Uterus (tissue), 4 donors: Measurements from ENCODE around the gene ADAMTS12. TPM values are rescaled to one million over a fixed set of nuclear protein-coding genes. Genes with fewer than 3 reads are reported as not detected.
"Not testable (repeated sequence)": the region's sequence is repeated elsewhere in the genome, so short reads cannot be mapped to it uniquely, and the experiment has no call there.

Experiments used
- DNase-seq, 2 donors: peaks; one replicate each; pipeline ENCODE4 v3.0.0-alpha.2; 2019 to 2020
- H3K27ac ChIP-seq, 2 donors: fragments of 200-600 bp; sonication (generic); 1 replicate in 1 of 2; 2 replicates in 1 of 2; pipeline ENCODE4 v1.5.1; 2016 to 2018
- H3K27me3 ChIP-seq, 2 donors: fragments of 200-600 bp; sonication (generic); one replicate each; pipeline ENCODE4 v1.5.1; 2018 to 2019; ENCODE audit warnings: control low read depth in 1 of 2
- H3K36me3 ChIP-seq, 2 donors: fragments of 200-600 bp; sonication (generic); one replicate each; pipeline ENCODE4 v1.5.1; 2019; ENCODE audit warnings: control low read depth in 1 of 2
- H3K4me1 ChIP-seq, 2 donors: fragments of 200-600 bp; sonication (generic); one replicate each; pipeline ENCODE4 v1.5.1; 2018 to 2019; ENCODE audit warnings: control low read depth in 1 of 2
- H3K4me3 ChIP-seq, 2 donors: fragments of 200-600 bp; sonication (generic); 1 replicate in 1 of 2; 2 replicates in 1 of 2; pipeline ENCODE4 v1.5.1; 2018 to 2019; ENCODE audit warnings: mild to moderate bottlenecking in 1 of 2
- H3K9me3 ChIP-seq, 2 donors: fragments of 200-600 bp; sonication (generic); one replicate each; pipeline ENCODE4 v1.5.1; 2019; ENCODE audit warnings: control low read depth in 1 of 2
- POLR2A ChIP-seq, 2 donors: fragments of 450-650 bp; IDR thresholded peaks; one replicate each; pipeline ENCODE4 v1.6.1; 2016; ENCODE audit warnings: antibody characterized with exemption in 2 of 2, mild to moderate bottlenecking in 1 of 2, moderate library complexity in 1 of 2
- intact Hi-C: fragments of 100-400 bp; cut with DNase I; formaldehyde crosslinking; loops from one replicate; pipeline ENCODE4 v1.15.1; 2023; ENCODE audit warnings: low total_unique reads
- total RNA-seq, 4 donors: library from RNA; depleted of rRNA in 3 of 4; stranded (reverse); fragments of >200 nt in 3 of 4; gene quantifications; one replicate each; pipeline versions ENCODE4 v1.1.0 to v1.2.4, GENCODE V29; 2014 to 2023
- TF ChIP-seq, protein P1 (sequence below), 4 experiments: fragments of 200-600 bp in 2 of 4; fragments of 450-650 bp in 2 of 4; sonication (generic) in 2 of 4; IDR thresholded peaks; one replicate each; pipeline ENCODE4 v1.5.1; 2016 to 2019; ENCODE audit warnings: antibody characterized with exemption in 4 of 4, mild to moderate bottlenecking in 2 of 4, moderate library complexity in 1 of 4
- donor health status: DM: yes; HTN: yes; CAD: no.

Gene ADAMTS12
- total RNA-seq, 4 donors from 2014 or later, result 0.51 to 37.5 (median 15.6) TPM

DNA sequence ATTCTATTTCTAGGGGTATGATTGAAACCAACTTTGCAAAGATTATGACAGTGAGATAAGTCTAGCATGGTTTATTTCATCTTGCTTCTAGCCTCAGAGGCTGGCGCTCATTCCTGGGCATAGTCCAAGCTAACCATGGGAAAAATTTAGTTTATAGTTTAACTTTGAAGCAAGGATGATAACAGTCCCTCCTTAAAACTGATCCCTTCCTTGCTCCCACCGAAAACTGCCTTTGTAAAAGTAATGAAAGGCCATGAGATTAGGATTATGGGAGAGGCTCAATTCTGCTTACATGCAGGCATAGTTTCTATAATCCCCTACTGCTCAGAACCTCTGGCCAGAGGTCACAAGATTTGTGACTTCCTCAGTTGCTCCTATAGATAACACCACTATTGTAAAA lies 375.4 kb downstream of the ADAMTS12 start:
- intact Hi-C loops, result no loop called here
- Histone ChIP-seq H3K4me1 (no peaks in the 10 kb centered on the region), H3K36me3 (no peaks in the 10 kb centered on the region), H3K27me3 (no peaks in the 10 kb centered on the region), H3K27ac (no peak overlapping the region), H3K9me3 (no peaks in the 10 kb centered on the region), H3K4me3 (no peak overlapping the region)
- TF ChIP-seq, protein P1, sequence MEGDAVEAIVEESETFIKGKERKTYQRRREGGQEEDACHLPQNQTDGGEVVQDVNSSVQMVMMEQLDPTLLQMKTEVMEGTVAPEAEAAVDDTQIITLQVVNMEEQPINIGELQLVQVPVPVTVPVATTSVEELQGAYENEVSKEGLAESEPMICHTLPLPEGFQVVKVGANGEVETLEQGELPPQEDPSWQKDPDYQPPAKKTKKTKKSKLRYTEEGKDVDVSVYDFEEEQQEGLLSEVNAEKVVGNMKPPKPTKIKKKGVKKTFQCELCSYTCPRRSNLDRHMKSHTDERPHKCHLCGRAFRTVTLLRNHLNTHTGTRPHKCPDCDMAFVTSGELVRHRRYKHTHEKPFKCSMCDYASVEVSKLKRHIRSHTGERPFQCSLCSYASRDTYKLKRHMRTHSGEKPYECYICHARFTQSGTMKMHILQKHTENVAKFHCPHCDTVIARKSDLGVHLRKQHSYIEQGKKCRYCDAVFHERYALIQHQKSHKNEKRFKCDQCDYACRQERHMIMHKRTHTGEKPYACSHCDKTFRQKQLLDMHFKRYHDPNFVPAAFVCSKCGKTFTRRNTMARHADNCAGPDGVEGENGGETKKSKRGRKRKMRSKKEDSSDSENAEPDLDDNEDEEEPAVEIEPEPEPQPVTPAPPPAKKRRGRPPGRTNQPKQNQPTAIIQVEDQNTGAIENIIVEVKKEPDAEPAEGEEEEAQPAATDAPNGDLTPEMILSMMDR (IDR thresholded peaks at IDR 0.05), result no peak
- no peak for TF ChIP-seq POLR2A (IDR thresholded peaks at IDR 0.05)
- DNase-seq, result no peak

DNA sequence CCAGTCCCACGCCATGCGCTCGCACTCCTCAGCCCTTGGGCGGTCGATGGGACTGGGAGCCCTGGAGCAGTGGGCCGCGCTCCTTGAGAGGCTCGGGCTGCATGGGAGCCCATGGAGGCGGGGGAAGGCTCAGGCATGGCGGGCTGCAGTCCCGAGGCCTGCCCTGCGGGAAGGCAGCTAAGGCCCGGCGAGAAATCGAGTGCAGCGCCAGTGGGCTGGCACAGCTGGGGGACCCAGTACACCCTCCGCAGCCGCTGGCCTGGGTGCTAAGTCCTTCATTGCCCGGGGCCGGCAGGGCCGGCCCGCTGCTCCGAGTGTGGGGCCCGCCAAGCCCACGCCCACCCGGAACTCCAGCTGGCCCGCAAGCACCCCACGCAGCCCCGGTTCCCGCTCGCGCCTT lies 376.4 kb downstream of the ADAMTS12 start:
- H3K27me3 ChIP-seq, H3K27ac ChIP-seq, H3K36me3 ChIP-seq, DNase-seq, H3K9me3 ChIP-seq, intact Hi-C loops, H3K4me3 ChIP-seq, H3K4me1 ChIP-seq: not testable (repeated sequence)

DNA sequence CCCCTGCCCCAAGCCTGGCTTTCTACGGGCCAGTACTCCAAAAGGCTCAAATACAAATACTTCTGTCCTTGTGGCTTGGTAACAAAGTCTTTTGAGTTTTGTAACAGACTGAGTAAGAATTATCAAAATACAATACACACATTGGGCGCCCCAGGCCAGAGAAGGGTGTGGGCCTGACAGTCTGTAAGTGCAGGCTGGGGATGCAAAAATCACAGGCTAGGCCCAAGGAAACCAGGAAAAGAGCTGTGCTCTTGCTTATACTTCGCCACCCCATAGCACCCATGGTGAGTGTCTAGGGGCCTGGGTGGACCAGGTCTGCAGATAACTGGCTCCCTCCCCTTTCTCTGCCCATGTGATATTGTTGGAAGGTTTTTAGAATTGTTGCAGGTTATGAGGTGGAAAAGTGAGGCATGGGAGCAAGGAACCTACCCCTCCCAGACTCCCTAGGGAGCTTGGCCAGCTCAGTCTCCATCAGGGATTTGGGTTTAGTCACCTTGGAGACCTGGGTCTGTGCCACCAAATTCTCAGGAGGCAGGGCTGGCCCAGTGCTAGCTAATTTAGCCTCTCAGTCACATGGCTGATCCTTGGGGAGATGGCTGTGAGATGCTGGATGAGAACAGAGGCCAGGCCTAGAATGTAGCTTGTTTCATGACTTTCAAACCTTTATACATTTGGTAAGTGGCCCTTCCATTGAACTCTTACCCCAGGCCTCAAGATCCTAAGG lies 378.2 kb downstream of the ADAMTS12 start:
- H3K4me3 ChIP-seq, result no peak overlapping the region
- no peaks in the 10 kb centered on the region for H3K27me3 ChIP-seq
- intact Hi-C loops, result no loop called here
- H3K36me3 ChIP-seq, result no peaks in the 10 kb centered on the region
- no peak overlapping the region for H3K27ac ChIP-seq
- no peak for DNase-seq
- no peaks in the 10 kb centered on the region for H3K4me1 ChIP-seq
- TF ChIP-seq POLR2A (IDR thresholded peaks at IDR 0.05), result no peak
- TF ChIP-seq, protein P1 (IDR thresholded peaks at IDR 0.05), result no peak
- no peaks in the 10 kb centered on the region for H3K9me3 ChIP-seq

DNA sequence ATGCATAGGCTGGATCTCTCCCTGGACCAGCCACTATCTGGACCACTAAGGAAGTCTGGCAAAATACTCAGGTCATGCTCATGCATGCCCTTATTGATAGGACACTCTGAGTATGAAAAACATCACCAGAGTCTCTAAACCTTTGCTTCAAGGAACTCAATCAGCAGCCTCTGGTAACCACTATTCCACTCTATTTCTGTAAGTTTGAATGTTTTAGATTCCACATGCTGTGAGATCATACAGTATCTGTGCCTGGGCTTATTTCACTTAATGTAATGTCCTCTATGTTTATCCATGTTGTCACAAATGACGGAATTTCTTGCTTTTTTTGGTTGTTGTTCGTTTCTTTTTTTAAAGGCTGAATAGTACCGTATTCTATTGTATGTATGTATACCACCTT lies 382.8 kb downstream of the ADAMTS12 start:
- H3K4me3 ChIP-seq, result no peak overlapping the region
- no peaks in the 10 kb centered on the region for H3K27me3 ChIP-seq
- no peaks in the 10 kb centered on the region for H3K9me3 ChIP-seq
- H3K27ac ChIP-seq, result no peak overlapping the region
- no peak for DNase-seq
- H3K36me3 ChIP-seq, result no peaks in the 10 kb centered on the region
- H3K4me1 ChIP-seq, result no peaks in the 10 kb centered on the region
- no peak for TF ChIP-seq POLR2A (IDR thresholded peaks at IDR 0.05)
- TF ChIP-seq, protein P1 (IDR thresholded peaks at IDR 0.05), result no peak
- intact Hi-C loops, result no loop called here

DNA sequence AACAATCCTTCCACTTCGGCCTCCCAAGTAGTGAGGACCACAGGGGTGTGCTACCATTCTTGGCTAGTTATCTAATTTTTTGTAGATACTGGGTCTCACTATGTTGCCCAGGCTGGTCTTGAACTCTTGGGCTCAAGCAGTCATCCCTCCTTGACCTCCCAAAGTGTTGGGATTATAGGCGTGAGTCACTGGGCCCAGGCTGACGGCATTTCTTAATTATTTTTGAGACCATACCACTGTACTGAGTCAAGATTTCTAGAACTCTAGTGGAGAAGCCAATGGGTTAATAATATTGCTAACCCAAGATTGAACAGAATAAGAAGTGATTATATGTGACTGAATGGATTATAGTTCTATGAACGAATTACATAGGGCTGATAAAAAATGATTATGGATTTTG lies 384.4 kb downstream of the ADAMTS12 start:
- TF ChIP-seq, protein P1 (IDR thresholded peaks at IDR 0.05), result no peak
- no peak for TF ChIP-seq POLR2A (IDR thresholded peaks at IDR 0.05)
- H3K27ac ChIP-seq, result no peak overlapping the region
- no peaks in the 10 kb centered on the region for H3K9me3 ChIP-seq
- no peak for DNase-seq
- no peaks in the 10 kb centered on the region for H3K36me3 ChIP-seq
- no peaks in the 10 kb centered on the region for H3K4me1 ChIP-seq
- H3K27me3 ChIP-seq, result no peaks in the 10 kb centered on the region
- H3K4me3 ChIP-seq, result no peak overlapping the region
- intact Hi-C loops, result no loop called here

DNA sequence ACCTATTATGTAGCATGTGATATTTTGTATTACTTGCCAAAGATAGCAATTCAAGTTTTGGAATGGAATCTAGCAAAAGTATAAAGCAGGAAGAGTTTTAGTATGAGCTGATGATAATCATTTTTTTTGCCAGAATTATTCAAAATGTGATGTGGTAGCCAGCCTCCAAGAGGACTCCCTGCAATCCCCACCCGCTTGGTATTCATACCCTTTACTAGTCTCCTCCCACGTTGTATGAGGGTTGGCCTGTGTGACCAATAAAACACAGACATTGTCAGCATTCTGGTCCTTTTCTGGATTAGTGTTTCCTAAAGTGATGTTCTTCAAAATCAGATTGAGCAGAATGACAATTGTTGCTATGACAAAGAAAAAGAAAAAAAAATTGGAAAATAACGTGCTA lies 387.2 kb downstream of the ADAMTS12 start:
- no peak overlapping the region for H3K27ac ChIP-seq
- H3K4me1 ChIP-seq, result no peaks in the 10 kb centered on the region
- no peak overlapping the region for H3K4me3 ChIP-seq
- no peak for DNase-seq
- intact Hi-C loops, result no loop called here
- H3K9me3 ChIP-seq, result no peaks in the 10 kb centered on the region
- no peaks in the 10 kb centered on the region for H3K27me3 ChIP-seq
- TF ChIP-seq, protein P1 (IDR thresholded peaks at IDR 0.05), result no peak
- no peaks in the 10 kb centered on the region for H3K36me3 ChIP-seq
